Spinal cord (tissue), 10 donors: Measurements from ENCODE around the gene MAML2. TPM values are rescaled to one million over a fixed set of nuclear protein-coding genes. Genes with fewer than 3 reads are reported as not detected.

Experiments used
- DNase-seq, 6 donors: peaks; one replicate each; pipeline versions ENCODE4 v3.0.0 to v3.0.0-alpha.2; 2013 to 2015; ENCODE audit warnings: low spot score in 6 of 6, low read depth in 4 of 6
- H3K27ac ChIP-seq: one replicate; pipeline ENCODE4 v1.5.1; 2013; ENCODE audit warnings: low read depth, low read length, control low read depth
- H3K27me3 ChIP-seq: one replicate; pipeline ENCODE4 v1.6.1; 2013; ENCODE audit warnings: low read length; ENCODE audit not compliant: control insufficient read depth, insufficient read depth
- H3K36me3 ChIP-seq: one replicate; pipeline ENCODE4 v1.6.1; 2013; ENCODE audit warnings: low read length; ENCODE audit not compliant: control insufficient read depth, insufficient read depth
- H3K4me1 ChIP-seq: one replicate; pipeline ENCODE4 v1.6.1; 2013; ENCODE audit warnings: low read length; ENCODE audit not compliant: control insufficient read depth, insufficient read depth
- H3K4me3 ChIP-seq: one replicate; pipeline ENCODE4 v1.5.1; 2013; ENCODE audit warnings: low read depth, low read length, control low read depth
- H3K9me3 ChIP-seq: one replicate; pipeline ENCODE4 v1.6.1; 2013; ENCODE audit warnings: low read length; ENCODE audit not compliant: control insufficient read depth, insufficient read depth
- WGBS: methylation state at CpG from one replicate; pipeline ENCODE4 v1.1.5; 2013; ENCODE audit warnings: missing lambda C conversion rate; ENCODE audit not compliant: insufficient coverage; 5-methylcytosine and 5-hydroxymethylcytosine counted together
- polyA plus RNA-seq, 2 donors: library from polyadenylated mRNA; unstranded; fragments of 120-200 nt; gene quantifications; one replicate each; pipeline ENCODE4 v1.2.1, GENCODE V29; 2013; ENCODE audit not compliant: insufficient read length in 2 of 2
- small RNA-seq: library from RNA; depleted of rRNA; stranded (forward); fragments of <200 nt; gene quantifications from one replicate; pipeline ENCODE3, GENCODE V24; 2014; ENCODE audit warnings: low replicate concordance
- total RNA-seq, 2 donors: library from RNA; depleted of rRNA in 1 of 2; stranded (reverse); fragments of 120-200 nt in 1 of 2; fragments of >200 nt in 1 of 2; gene quantifications; one replicate each; pipeline versions ENCODE4 v1.2.3 to v1.2.4, GENCODE V29; 2013 to 2014
- donor health status: healthy.

MAML2 gene
- total and polyA plus RNA-seq, 4 donors = 16.7 to 25.5 (median 18.7) TPM

GRCh38 chr11:95926726-95927125 lies 416.3 kb downstream of the MAML2 start:
- H3K36me3 ChIP-seq = no peaks in the 10 kb centered on the region
- no peaks in the 10 kb centered on the region for H3K4me1 ChIP-seq
- no peaks in the 10 kb centered on the region for H3K27me3 ChIP-seq
- no peaks in the 10 kb centered on the region for H3K9me3 ChIP-seq
- H3K4me3 ChIP-seq = no peak overlapping the region
- H3K27ac ChIP-seq = no peak overlapping the region
- whole genome bisulfite sequencing = no CpG with 5 or more reads among the region's 1 CpG
- DNase-seq = peak in 1 of 6 donors; percentile 22

Small RNAs within 50 kb of the gene (small RNA-seq; reads per million reads assigned to genes)
- gene MIR1260B = not detected

Other genes with a start within 250 kb of the MAML2 start
- gene CCDC82, start 46.7 kb upstream of the MAML2 start, total RNA-seq = 10 to 100 TPM; 33.9 to 58.4 TPM
- 10 to 100 TPM; 56.0 to 76.8 TPM for gene CCDC82, start 46.7 kb upstream of the MAML2 start, polyA plus RNA-seq
- 10 to 100 TPM in 1 of 2 donors, 1 to 10 TPM in 1; 8.0 to 13.3 TPM for gene JRKL, start 46.8 kb upstream of the MAML2 start, total RNA-seq
- 10 to 100 TPM; 10.4 to 13.6 TPM for gene JRKL, start 46.8 kb upstream of the MAML2 start, polyA plus RNA-seq